ENCODE data around the gene GCK.

Gene GCK

GRCh38 chr7:44114586-44115310 is 74.5 kb downstream of the GCK start:
- TF ChIP-seq TAF1 (IDR thresholded peaks at IDR 0.05; ENCODE audit: borderline replicate concordance, insufficient read depth, low read length) (no peak), FOXP2 (optimal IDR thresholded peaks at IDR 0.05; ENCODE audit: borderline replicate concordance, extremely low read depth, extremely low read length, insufficient read depth) (no peak), SIN3A (IDR thresholded peaks at IDR 0.05; ENCODE audit: borderline replicate concordance, insufficient read depth, low read length) (no peak), REST (IDR thresholded peaks at IDR 0.05; ENCODE audit: insufficient read depth in 1 of 2, low read depth in 2 of 2, low read length in 2 of 2) (no peak), POLR2AphosphoS5 (IDR thresholded peaks at IDR 0.05; ENCODE audit: low read depth, low read length) (no peak; the same call in 1 of the 2 replicates)

- TF ChIP-seq REST (IDR thresholded peaks at IDR 0.05; ENCODE audit: insufficient read depth in 1 of 2, low read depth in 2 of 2, low read length in 2 of 2) (no peak), TAF1 (IDR thresholded peaks at IDR 0.05; ENCODE audit: borderline replicate concordance, insufficient read depth, low read length) (no peak), FOXP2 (optimal IDR thresholded peaks at IDR 0.05; ENCODE audit: borderline replicate concordance, extremely low read depth, extremely low read length, insufficient read depth) (no peak), POLR2AphosphoS5 (IDR thresholded peaks at IDR 0.05; ENCODE audit: low read depth, low read length) (no peak; the same call in 1 of the 2 replicates), SIN3A (IDR thresholded peaks at IDR 0.05; ENCODE audit: borderline replicate concordance, insufficient read depth, low read length) (no peak)
Observed at GRCh38 chr7:44113764-44114354, 75.4 kb downstream of the GCK start.

GRCh38 chr7:44112997-44113763 is 76.1 kb downstream of the GCK start:
- TF ChIP-seq POLR2AphosphoS5 (IDR thresholded peaks at IDR 0.05; ENCODE audit: low read depth, low read length) (peak; percentile 23; the same call in 1 of the 2 replicates), TAF1 (IDR thresholded peaks at IDR 0.05; ENCODE audit: borderline replicate concordance, insufficient read depth, low read length) (no peak), SIN3A (IDR thresholded peaks at IDR 0.05; ENCODE audit: borderline replicate concordance, insufficient read depth, low read length) (no peak)

- TF ChIP-seq SIN3A (IDR thresholded peaks at IDR 0.05; ENCODE audit: borderline replicate concordance, insufficient read depth, low read length) (no peak), FOXP2 (optimal IDR thresholded peaks at IDR 0.05; ENCODE audit: borderline replicate concordance, extremely low read depth, extremely low read length, insufficient read depth) (no peak), REST (IDR thresholded peaks at IDR 0.05; ENCODE audit: insufficient read depth in 1 of 2, low read depth in 2 of 2, low read length in 2 of 2) (no peak)
Observed at GRCh38 chr7:44112231-44112996, 76.8 kb downstream of the GCK start.

- TF ChIP-seq TAF1 (IDR thresholded peaks at IDR 0.05; ENCODE audit: borderline replicate concordance, insufficient read depth, low read length) = no peak
- TF ChIP-seq SIN3A (IDR thresholded peaks at IDR 0.05; ENCODE audit: borderline replicate concordance, insufficient read depth, low read length) = no peak
- no peak for TF ChIP-seq FOXP2 (optimal IDR thresholded peaks at IDR 0.05; ENCODE audit: borderline replicate concordance, extremely low read depth, extremely low read length, insufficient read depth)
- TF ChIP-seq POLR2AphosphoS5 (IDR thresholded peaks at IDR 0.05; ENCODE audit: low read depth, low read length) = no peak
- TF ChIP-seq REST (IDR thresholded peaks at IDR 0.05; ENCODE audit: insufficient read depth in 1 of 2, low read depth in 2 of 2, low read length in 2 of 2) = no peak
Observed at GRCh38 chr7:44111761-44112160, 77.5 kb downstream of the GCK start.
